SK-N-SH (cell line): ENCODE measurements around the gene TECR.

Experiments
- CTCF ChIP-seq: fragments of 200-600 bp; sonication (generic); IDR thresholded peaks from 2 replicates; pipeline ENCODE4 v1.6.1; 2017; ENCODE audit warnings: antibody characterized with exemption, mild to moderate bottlenecking, moderate library complexity
- SIN3A ChIP-seq: IDR thresholded peaks from 2 replicates; pipeline ENCODE4 v1.6.1; 2012; ENCODE audit warnings: low read depth, mild to moderate bottlenecking, low read length, moderate library complexity, borderline replicate concordance
- USF2 ChIP-seq: fragments of 150-350 bp; IDR thresholded peaks from 2 replicates; pipeline ENCODE4 v1.6.1; 2017; ENCODE audit warnings: antibody characterized with exemption, low read length, low read depth, borderline replicate concordance

DNA sequence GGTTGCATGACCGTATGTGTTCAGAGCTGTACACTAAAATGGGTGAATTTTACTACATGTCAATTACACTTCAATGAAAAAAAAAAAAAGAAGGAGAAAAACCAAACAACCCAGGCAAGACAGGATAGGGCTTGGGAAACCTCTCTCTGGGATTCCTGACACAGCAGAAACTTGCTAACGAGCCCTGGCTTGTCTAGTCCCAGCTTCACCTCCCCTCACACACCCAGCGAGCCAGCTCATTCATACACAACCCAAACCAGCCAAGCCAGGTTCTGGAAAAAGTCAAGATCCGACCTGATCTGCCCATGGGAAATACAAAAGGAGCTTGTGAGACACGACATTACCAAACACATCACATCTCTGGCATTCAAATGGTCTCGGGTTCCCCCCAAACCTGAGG lies 3.7 kb upstream of the TECR start:
- TF ChIP-seq CTCF (no peak), USF2 (no peak), SIN3A (no peak)
